Measurements from ENCODE around the gene CEP162.

DNA sequence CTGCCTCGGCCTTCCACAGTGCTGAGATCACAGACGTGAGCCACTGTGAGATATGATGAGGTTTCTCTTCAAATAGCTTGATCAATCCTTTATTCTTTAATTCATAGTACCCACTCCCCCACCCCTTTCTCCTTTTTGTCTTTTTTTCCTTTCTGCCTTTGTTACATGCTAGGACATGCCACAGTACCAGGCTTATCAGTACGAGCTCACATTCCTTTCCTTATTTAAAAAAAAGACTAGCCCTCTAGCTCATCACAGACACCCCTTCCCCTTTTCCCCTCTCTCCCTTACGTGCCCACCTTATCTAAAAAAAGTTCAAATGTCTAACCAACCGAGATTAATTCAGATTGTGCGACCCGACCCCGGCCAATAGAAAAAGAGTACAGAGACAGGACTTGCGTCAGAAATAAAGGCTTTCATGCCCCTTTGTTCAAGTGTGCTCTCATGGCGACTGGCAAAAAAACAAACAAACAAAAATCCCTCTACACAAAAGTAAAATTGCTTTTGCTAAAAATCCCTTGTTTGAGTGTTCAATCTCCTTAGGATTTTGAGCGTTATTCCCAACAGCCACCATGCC is 144.7 kb downstream of the CEP162 start:
- TF ChIP-seq, protein P1, sequence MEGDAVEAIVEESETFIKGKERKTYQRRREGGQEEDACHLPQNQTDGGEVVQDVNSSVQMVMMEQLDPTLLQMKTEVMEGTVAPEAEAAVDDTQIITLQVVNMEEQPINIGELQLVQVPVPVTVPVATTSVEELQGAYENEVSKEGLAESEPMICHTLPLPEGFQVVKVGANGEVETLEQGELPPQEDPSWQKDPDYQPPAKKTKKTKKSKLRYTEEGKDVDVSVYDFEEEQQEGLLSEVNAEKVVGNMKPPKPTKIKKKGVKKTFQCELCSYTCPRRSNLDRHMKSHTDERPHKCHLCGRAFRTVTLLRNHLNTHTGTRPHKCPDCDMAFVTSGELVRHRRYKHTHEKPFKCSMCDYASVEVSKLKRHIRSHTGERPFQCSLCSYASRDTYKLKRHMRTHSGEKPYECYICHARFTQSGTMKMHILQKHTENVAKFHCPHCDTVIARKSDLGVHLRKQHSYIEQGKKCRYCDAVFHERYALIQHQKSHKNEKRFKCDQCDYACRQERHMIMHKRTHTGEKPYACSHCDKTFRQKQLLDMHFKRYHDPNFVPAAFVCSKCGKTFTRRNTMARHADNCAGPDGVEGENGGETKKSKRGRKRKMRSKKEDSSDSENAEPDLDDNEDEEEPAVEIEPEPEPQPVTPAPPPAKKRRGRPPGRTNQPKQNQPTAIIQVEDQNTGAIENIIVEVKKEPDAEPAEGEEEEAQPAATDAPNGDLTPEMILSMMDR (conservative IDR thresholded peaks at IDR 0.05 in 1 of 2, IDR thresholded peaks at IDR 0.05 in 1 of 2; ENCODE audit: low read depth in 1 of 2, low read length in 2 of 2): no peak
- no peak for TF ChIP-seq EZH2 (IDR thresholded peaks at IDR 0.05; ENCODE audit: low read length, missing control alignments)

Data from fibroblast of lung (primary cell).